Testis (tissue), 3 donors: ENCODE measurements around the gene NOX1. TPM values are rescaled to one million over a fixed set of nuclear protein-coding genes. Genes with fewer than 3 reads are reported as not detected.

ENCODE experiments used
- DNase-seq: peaks from one replicate; pipeline ENCODE4 v3.0.0-alpha.2; 2019
- H3K27ac ChIP-seq, 2 donors: fragments of 200-600 bp; sonication (generic); one replicate each; pipeline ENCODE4 v1.5.1; 2019
- H3K27me3 ChIP-seq: fragments of 200-600 bp; sonication (generic); one replicate; pipeline ENCODE4 v1.5.1; 2019
- H3K36me3 ChIP-seq: fragments of 200-600 bp; sonication (generic); one replicate; pipeline ENCODE4 v1.5.1; 2017; ENCODE audit warnings: low read depth; ENCODE audit errors: missing control alignments
- H3K4me1 ChIP-seq: fragments of 200-600 bp; sonication (generic); one replicate; pipeline ENCODE4 v1.5.1; 2019
- H3K4me3 ChIP-seq, 2 donors: fragments of 200-600 bp; sonication (generic); one replicate each; pipeline ENCODE4 v1.5.1; 2017 to 2019
- H3K9me3 ChIP-seq: fragments of 200-600 bp; sonication (generic); one replicate; pipeline ENCODE4 v1.5.1; 2017
- POLR2A ChIP-seq: fragments of 450-650 bp; IDR thresholded peaks from one replicate; pipeline ENCODE4 v1.6.1; 2017; ENCODE audit warnings: antibody characterized with exemption, mild to moderate bottlenecking, moderate library complexity
- WGBS, 2 donors: methylation state at CpG; one replicate each; pipeline ENCODE4 v1.1.5; 2018; 5-methylcytosine and 5-hydroxymethylcytosine counted together
- intact Hi-C: fragments of 100-400 bp; cut with DNase I; formaldehyde crosslinking; loops from one replicate; pipeline ENCODE4 v1.15.1; 2023; ENCODE audit warnings: low total_unique reads
- polyA plus RNA-seq: library from polyadenylated mRNA; stranded (reverse); fragments of 350-450 nt; fragmentation: Illumina TruSeq; extraction: RNeasy Lipid Tissue Mini Kit (QIAGEN cat#74804); gene quantifications from one replicate; pipeline ENCODE4 v1.2.3, GENCODE V29; 2014; ENCODE audit warnings: low read depth, low replicate concordance; ENCODE audit not compliant: insufficient read depth
- total RNA-seq, 2 donors: library from RNA; depleted of rRNA; stranded (reverse); fragments of >200 nt; gene quantifications; one replicate each; pipeline ENCODE4 v1.2.3, GENCODE V29; 2016
- TF ChIP-seq, protein P1 (sequence below), 3 experiments: fragments of 450-650 bp in 2 of 3; fragments of 200-600 bp in 1 of 3; sonication (generic) in 1 of 3; IDR thresholded peaks; one replicate each; pipeline ENCODE4 v1.5.1; 2016 to 2019; ENCODE audit warnings: antibody characterized with exemption in 3 of 3, mild to moderate bottlenecking in 2 of 3, moderate library complexity in 1 of 3

The NOX1 gene
- total and polyA plus RNA-seq, 3 donors from 2014 or later: 1.2 TPM; not detected in 2

DNA sequence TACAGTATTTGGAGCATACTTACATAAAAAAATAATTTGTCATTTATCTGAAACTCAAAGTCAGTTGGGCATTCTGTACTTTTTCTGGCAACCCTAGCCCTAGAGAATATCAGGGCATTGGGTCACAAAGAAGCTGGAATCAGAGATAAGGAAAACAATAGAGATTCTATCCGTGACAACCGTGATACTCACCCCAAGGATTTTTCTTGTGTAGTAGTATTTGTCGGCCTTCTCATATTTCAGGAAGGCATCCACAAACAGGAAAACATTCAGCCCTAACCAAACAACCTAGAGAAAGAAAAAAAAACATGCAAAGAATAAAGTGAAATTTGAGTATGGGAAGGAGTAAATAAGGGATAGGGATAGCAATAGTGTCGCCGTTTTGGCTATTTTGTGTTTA, 3.6 kb downstream of the NOX1 start:
- WGBS, 2 donors: 72 to 80% methylated on average over 5 of the region's 5 CpGs
- H3K27me3 ChIP-seq: no peaks in the 10 kb centered on the region
- TF ChIP-seq POLR2A: no peak
- TF ChIP-seq, protein P1, sequence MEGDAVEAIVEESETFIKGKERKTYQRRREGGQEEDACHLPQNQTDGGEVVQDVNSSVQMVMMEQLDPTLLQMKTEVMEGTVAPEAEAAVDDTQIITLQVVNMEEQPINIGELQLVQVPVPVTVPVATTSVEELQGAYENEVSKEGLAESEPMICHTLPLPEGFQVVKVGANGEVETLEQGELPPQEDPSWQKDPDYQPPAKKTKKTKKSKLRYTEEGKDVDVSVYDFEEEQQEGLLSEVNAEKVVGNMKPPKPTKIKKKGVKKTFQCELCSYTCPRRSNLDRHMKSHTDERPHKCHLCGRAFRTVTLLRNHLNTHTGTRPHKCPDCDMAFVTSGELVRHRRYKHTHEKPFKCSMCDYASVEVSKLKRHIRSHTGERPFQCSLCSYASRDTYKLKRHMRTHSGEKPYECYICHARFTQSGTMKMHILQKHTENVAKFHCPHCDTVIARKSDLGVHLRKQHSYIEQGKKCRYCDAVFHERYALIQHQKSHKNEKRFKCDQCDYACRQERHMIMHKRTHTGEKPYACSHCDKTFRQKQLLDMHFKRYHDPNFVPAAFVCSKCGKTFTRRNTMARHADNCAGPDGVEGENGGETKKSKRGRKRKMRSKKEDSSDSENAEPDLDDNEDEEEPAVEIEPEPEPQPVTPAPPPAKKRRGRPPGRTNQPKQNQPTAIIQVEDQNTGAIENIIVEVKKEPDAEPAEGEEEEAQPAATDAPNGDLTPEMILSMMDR (IDR thresholded peaks at IDR 0.05): no peak
- DNase-seq: no peak
- H3K4me1 ChIP-seq: no peaks in the 10 kb centered on the region
- H3K36me3 ChIP-seq: no peaks in the 10 kb centered on the region
- H3K27ac ChIP-seq: no peak overlapping the region
- intact Hi-C loops: no loop called here
- no peak overlapping the region for H3K4me3 ChIP-seq
- no peaks in the 10 kb centered on the region for H3K9me3 ChIP-seq

DNA sequence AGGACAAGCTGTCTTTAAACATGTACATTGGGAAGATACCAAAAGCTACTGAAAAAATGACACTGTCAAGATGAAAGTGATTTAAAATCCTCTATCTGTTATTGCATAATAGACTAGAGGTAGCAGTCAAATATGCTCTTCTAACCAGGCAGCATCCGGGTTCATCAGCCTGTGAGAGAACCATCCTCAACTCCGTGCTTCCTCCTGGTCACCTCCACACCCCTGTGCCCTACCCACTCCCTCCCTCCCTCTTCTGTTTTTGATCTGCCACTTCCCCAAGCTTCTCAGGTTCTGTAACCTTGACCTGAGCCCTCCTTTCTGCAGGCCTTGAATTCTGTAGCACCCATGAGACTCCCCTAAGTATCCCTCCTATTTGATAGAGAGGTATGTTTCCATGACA, 5.9 kb downstream of the NOX1 start:
- Histone ChIP-seq H3K9me3 (no peaks in the 10 kb centered on the region), H3K36me3 (no peaks in the 10 kb centered on the region), H3K4me3 (no peak overlapping the region), H3K27ac (no peak overlapping the region), H3K4me1 (no peaks in the 10 kb centered on the region), H3K27me3 (no peaks in the 10 kb centered on the region)
- DNase-seq: no peak
- no peak for TF ChIP-seq POLR2A
- TF ChIP-seq, protein P1 (IDR thresholded peaks at IDR 0.05): no peak
- WGBS, 2 donors: 42 to 76% methylated on average over 2 of the region's 2 CpGs
- intact Hi-C loops: no loop called here

GRCh38 chrX:100864657-100865391, 9.3 kb downstream of the NOX1 start:
- no peak for DNase-seq
- H3K9me3 ChIP-seq: no peaks in the 10 kb centered on the region
- H3K4me3 ChIP-seq: no peak overlapping the region
- H3K27ac ChIP-seq: no peak overlapping the region
- no peaks in the 10 kb centered on the region for H3K27me3 ChIP-seq
- WGBS, 2 donors: 76 to 83% methylated on average over 1 to 2 of the region's 2 CpGs
- intact Hi-C loops: no loop called here
- H3K4me1 ChIP-seq: no peaks in the 10 kb centered on the region
- H3K36me3 ChIP-seq: no peaks in the 10 kb centered on the region
- TF ChIP-seq, protein P1 (IDR thresholded peaks at IDR 0.05): no peak
- no peak for TF ChIP-seq POLR2A

DNA sequence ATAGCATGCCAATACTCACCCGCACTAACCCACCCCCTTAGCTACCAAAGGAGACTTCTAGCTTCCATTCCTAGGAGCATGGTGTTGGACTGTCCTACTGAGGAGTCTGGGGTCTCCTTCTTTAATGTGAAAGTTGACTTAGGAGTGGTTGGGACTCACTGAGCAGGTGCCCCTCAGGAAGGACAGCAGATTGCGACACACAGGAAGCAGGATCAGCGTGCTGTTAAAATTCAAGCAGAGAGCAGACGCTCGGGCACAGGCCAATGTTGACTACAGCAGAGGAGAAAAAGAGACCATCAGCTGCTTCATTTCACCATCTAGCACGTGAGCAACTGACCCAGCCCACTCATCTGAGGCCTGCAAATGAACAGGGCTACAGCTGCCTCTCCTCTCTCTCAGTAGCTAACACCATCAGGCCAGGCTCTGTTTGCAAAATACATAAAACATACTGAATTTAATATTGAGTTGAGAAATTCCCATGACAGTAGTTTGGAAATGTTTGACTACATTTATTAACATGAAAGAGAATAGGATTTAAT, 10.8 kb downstream of the NOX1 start:
- Histone ChIP-seq H3K4me1 (no peaks in the 10 kb centered on the region), H3K36me3 (no peaks in the 10 kb centered on the region), H3K27ac (no peak overlapping the region), H3K4me3 (no peak overlapping the region), H3K27me3 (no peaks in the 10 kb centered on the region), H3K9me3 (no peaks in the 10 kb centered on the region)
- intact Hi-C loops: no loop called here
- TF ChIP-seq, protein P1 (IDR thresholded peaks at IDR 0.05): no peak
- no peak for TF ChIP-seq POLR2A
- no peak for DNase-seq
- WGBS, 2 donors: 76 to 85% methylated on average over 5 to 6 of the region's 6 CpGs

GRCh38 chrX:100852810-100853209, 21.3 kb downstream of the NOX1 start:
- 65 to 70% methylated on average over 2 of the region's 2 CpGs for whole genome bisulfite sequencing, 2 donors
- no peak overlapping the region for H3K27ac ChIP-seq
- no peaks in the 10 kb centered on the region for H3K27me3 ChIP-seq
- H3K4me1 ChIP-seq: no peaks in the 10 kb centered on the region
- no peaks in the 10 kb centered on the region for H3K9me3 ChIP-seq
- intact Hi-C loops: no loop called here
- no peak for DNase-seq
- no peak overlapping the region for H3K4me3 ChIP-seq
- no peak for TF ChIP-seq POLR2A
- TF ChIP-seq, protein P1 (IDR thresholded peaks at IDR 0.05): no peak
- H3K36me3 ChIP-seq: no peaks in the 10 kb centered on the region
